Measurements from ENCODE around the gene MCOLN1. TPM values are rescaled to one million over a fixed set of nuclear protein-coding genes. Genes with fewer than 3 reads are reported as not detected.
A peak's percentile ranks its signal among the peaks of the same experiment; 100 is the strongest.

MCOLN1 gene
- total RNA-seq, 2 donors from 2014 or later = 22.2 to 31.6 TPM

- ATAC-seq (peak; percentile 28), DNase-seq (no peak)
- intact Hi-C loops (cut with DNase I, micrococcal nuclease) = no loop called here
Measured at GRCh38 chr19:7497292-7497691, 25.1 kb upstream of the MCOLN1 start.

GRCh38 chr19:7500811-7501450 lies 21.5 kb upstream of the MCOLN1 start:
- DNase-seq = peak; percentile 74 to 82
- intact Hi-C loops (cut with DNase I, micrococcal nuclease) = no loop called here
- ATAC-seq = peak; percentile 79

GRCh38 chr19:7502552-7502951 lies 19.9 kb upstream of the MCOLN1 start:
- DNase-seq = no peak
- intact Hi-C loops (cut with DNase I, micrococcal nuclease) = no loop called here
- no peak for ATAC-seq

- intact Hi-C loops (cut with DNase I, micrococcal nuclease) = no loop called here
- no peak for ATAC-seq
- no peak for DNase-seq
Measured at GRCh38 chr19:7504684-7505083, 17.7 kb upstream of the MCOLN1 start.

- DNase-seq = peak in 1 of 2 donors; percentile 57
- peak; percentile 25 for ATAC-seq
Measured at GRCh38 chr19:7505288-7505681, 17.1 kb upstream of the MCOLN1 start.

GRCh38 chr19:7505682-7506384 lies 16.6 kb upstream of the MCOLN1 start:
- intact Hi-C loops (cut with DNase I, micrococcal nuclease) = no loop called here
- ATAC-seq = peak; percentile 73
- peak; percentile 59 to 79 for DNase-seq

More at GRCh38 chr19:7505288-7505681, 17.1 kb upstream of the MCOLN1 start:
- intact Hi-C loops (cut with DNase I, micrococcal nuclease) = no loop called here

- ATAC-seq = peak; percentile 87
- DNase-seq = peak; percentile 96 to 98
- intact Hi-C loops (cut with DNase I, micrococcal nuclease) = no loop called here
Measured at GRCh38 chr19:7506385-7507328, 15.8 kb upstream of the MCOLN1 start.

GRCh38 chr19:7507884-7508283 lies 14.5 kb upstream of the MCOLN1 start:
- peak; percentile 35 for ATAC-seq

GRCh38 chr19:7509625-7510024 lies 12.8 kb upstream of the MCOLN1 start:
- ATAC-seq (no peak), DNase-seq (no peak)
- intact Hi-C loops (cut with DNase I, micrococcal nuclease) = no loop called here

More at GRCh38 chr19:7507884-7508283, 14.5 kb upstream of the MCOLN1 start:
- peak; percentile 76 to 88 for DNase-seq
- intact Hi-C loops (cut with DNase I, micrococcal nuclease) = no loop called here

- DNase-seq (no peak), ATAC-seq (no peak)
- intact Hi-C loops (cut with DNase I, micrococcal nuclease) = no loop called here
Measured at GRCh38 chr19:7512400-7512851, 10.0 kb upstream of the MCOLN1 start.

GRCh38 chr19:7513809-7514642 lies 8.4 kb upstream of the MCOLN1 start:
- intact Hi-C loops (cut with DNase I, micrococcal nuclease) = no loop called here
- DNase-seq = no peak
- no peak for ATAC-seq

- ATAC-seq (no peak), DNase-seq (peak; percentile 37 to 69)
- intact Hi-C loops (cut with DNase I, micrococcal nuclease) = no loop called here
Measured at GRCh38 chr19:7515110-7515644, 7.2 kb upstream of the MCOLN1 start.

- intact Hi-C loops (cut with DNase I, micrococcal nuclease) = no loop called here
- ATAC-seq = peak; percentile 98
- peak; percentile 78 to 87 for DNase-seq
Measured at GRCh38 chr19:7515645-7516151, 6.7 kb upstream of the MCOLN1 start, which contains the start of gene ZNF358. Gene ZNF358 (plus strand): TSS chr19:7516103. CDS start chr19:7519243, 3,140 bp downstream.

GRCh38 chr19:7516333-7516732 lies 6.1 kb upstream of the MCOLN1 start:
- ATAC-seq (no peak), DNase-seq (no peak)
- intact Hi-C loops (cut with DNase I, micrococcal nuclease) = no loop called here

- ATAC-seq (no peak), DNase-seq (no peak)
- intact Hi-C loops (cut with DNase I, micrococcal nuclease) = no loop called here
Measured at GRCh38 chr19:7516878-7517277, 5.5 kb upstream of the MCOLN1 start.

GRCh38 chr19:7519361-7520130 lies 2.9 kb upstream of the MCOLN1 start:
- DNase-seq (no peak), ATAC-seq (no peak)
- intact Hi-C loops (cut with DNase I, micrococcal nuclease) = no loop called here

All from left colon (tissue), 2 donors.